Activated CD4-positive, alpha-beta memory T cell treated with anti-CD3 and anti-CD28 coated beads for 36 hours (primary cell): ENCODE data around the gene CA5B. TPM values are rescaled to one million over a fixed set of nuclear protein-coding genes. Genes with fewer than 3 reads are reported as not detected.

Experiments used
- CTCF ChIA-PET: fragments of 350-600 bp; sonication (Branson Sonifier 250); formaldehyde crosslinking; loops from one replicate; lab custom pipeline; 2021; ENCODE audit warnings: antibody characterized with exemption, inconsistent platforms; lab: Charles Lee
- POLR2A ChIA-PET: fragments of 350-600 bp; sonication (Branson Sonifier 250); formaldehyde crosslinking; loops from one replicate; lab custom pipeline; 2021; ENCODE audit warnings: antibody characterized with exemption; lab: Charles Lee
- DNase-seq: peaks from one replicate; pipeline ENCODE4 v3.0.0-alpha.2; 2020
- H3K27ac Mint-ChIP-seq: one replicate; pipeline ENCODE4 v1.8.0; 2021; ENCODE audit warnings: mixed read lengths
- H3K27me3 Mint-ChIP-seq: one replicate; pipeline ENCODE4 v1.8.0; 2021; ENCODE audit warnings: mixed read lengths
- H3K36me3 Mint-ChIP-seq: one replicate; pipeline ENCODE4 v1.8.0; 2021; ENCODE audit warnings: mixed read lengths
- H3K4me1 Mint-ChIP-seq: one replicate; pipeline ENCODE4 v1.8.0; 2021; ENCODE audit warnings: low read depth, mixed read lengths
- H3K4me3 Mint-ChIP-seq: one replicate; pipeline ENCODE4 v1.8.0; 2021; ENCODE audit warnings: mild to moderate bottlenecking, mixed read lengths
- H3K9me3 Mint-ChIP-seq: one replicate; pipeline ENCODE4 v1.8.0; 2021; ENCODE audit warnings: mixed read lengths
- intact Hi-C: fragments of 100-400 bp; cut with micrococcal nuclease; formaldehyde crosslinking; loops from one replicate; pipeline ENCODE4 v1.15.1; 2023
- total RNA-seq, 2 experiments: library from RNA; stranded (reverse); gene quantifications; one replicate each; pipeline ENCODE4 v1.2.3, GENCODE V29; 2021

The CA5B gene
- total RNA-seq, 2 experiments from 2014 or later, result 13.1 to 15.5 TPM

- POLR2A ChIA-PET, result interaction anchor here (0.9 to 1.5 kb wide), 7 partner anchors 8 to 115 kb away, joined by 3 to 7 read pairs (median 3); partner anchors contain the start of genes AP1S2 and CA5B
- DNase-seq, result peak; percentile 91
- H3K4me1 Mint-ChIP-seq, result peaks cover 26% of the 10 kb centered on the region
- CTCF ChIA-PET, result interaction anchor here (0.6 to 1.1 kb wide), 4 partner anchors 26 to 65 kb away, joined by 3 to 4 read pairs (median 4); partner anchors contain the start of genes AP1S2 and CA5B
- no peak within 1 kb of the TSS for H3K27ac Mint-ChIP-seq
- intact Hi-C loops, result loop anchor here (1.0 to 10.0 kb wide), 6 partner anchors 8 to 295 kb away; partner anchors contain the start of genes AP1S2, CA5B and PIR
- H3K9me3 Mint-ChIP-seq, result no peaks in the 10 kb centered on the region
- no peak within 1 kb of the TSS for H3K4me3 Mint-ChIP-seq
- H3K36me3 Mint-ChIP-seq, result peaks cover 3% of the 10 kb centered on the region
- no peaks in the 10 kb centered on the region for H3K27me3 Mint-ChIP-seq
Measured at GRCh38 chrX:15789979-15790768, 52.1 kb downstream of the CA5B start, which contains the start of gene ZRSR2. Gene ZRSR2, plus strand, starts transcription at chrX:15790484. Its CDS starts 12 bp downstream, at chrX:15790496.

- DNase-seq, result no peak
- POLR2A ChIA-PET, result interaction anchor here (0.7 to 1.5 kb wide), 5 partner anchors 8 to 115 kb away, joined by 3 to 7 read pairs (median 5); partner anchors contain the start of genes AP1S2 and CA5B
- CTCF ChIA-PET, result interaction anchor here (1.1 kb wide), 2 partner anchors 53 to 64 kb away, joined by 3 to 4 read pairs; partner anchors contain the start of genes AP1S2 and CA5B
- Mint-ChIP-seq H3K9me3 (no peaks in the 10 kb centered on the region), H3K27me3 (no peaks in the 10 kb centered on the region), H3K27ac (no peak overlapping the region), H3K4me1 (peaks cover 27% of the 10 kb centered on the region), H3K36me3 (peaks cover 4% of the 10 kb centered on the region), H3K4me3 (no peak overlapping the region)
- intact Hi-C loops, result loop anchor here (1.0 to 5.0 kb wide), 5 partner anchors 9 to 116 kb away; partner anchors contain the start of genes AP1S2 and CA5B
Measured at GRCh38 chrX:15790769-15791290, 52.8 kb downstream of the CA5B start.

DNA sequence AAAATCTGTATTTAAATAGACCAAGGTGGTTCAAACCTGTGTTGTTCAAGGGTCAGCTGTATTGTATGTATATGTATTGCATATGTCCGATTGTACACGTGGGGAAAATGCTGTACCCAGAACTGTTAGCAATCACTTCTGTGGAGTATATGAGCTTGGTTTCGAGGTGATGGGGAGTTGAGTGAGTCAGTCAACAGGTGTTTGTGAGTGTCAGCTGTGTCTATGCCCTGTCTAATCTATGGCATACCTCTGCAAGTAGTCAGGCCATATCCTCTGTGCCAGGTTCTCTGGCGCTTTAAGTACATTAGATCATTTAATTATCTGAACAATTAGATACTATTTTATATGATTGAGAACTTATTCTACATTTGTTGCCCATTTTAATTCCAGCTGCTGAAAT, 59.6 kb downstream of the CA5B start:
- intact Hi-C loops, result no loop called here
- peaks cover 13% of the 10 kb centered on the region for H3K36me3 Mint-ChIP-seq
- no peak overlapping the region for H3K4me3 Mint-ChIP-seq
- no peaks in the 10 kb centered on the region for H3K9me3 Mint-ChIP-seq
- no peak for DNase-seq
- no peaks in the 10 kb centered on the region for H3K27me3 Mint-ChIP-seq
- ChIA-PET POLR2A (no interaction called here), CTCF (interaction anchor here (0.6 kb wide), 1 partner anchor 19 kb away, joined by 3 read pairs; no protein-coding TSS in a partner anchor)
- H3K27ac Mint-ChIP-seq, result no peak overlapping the region
- peaks cover 40% of the 10 kb centered on the region for H3K4me1 Mint-ChIP-seq

DNA sequence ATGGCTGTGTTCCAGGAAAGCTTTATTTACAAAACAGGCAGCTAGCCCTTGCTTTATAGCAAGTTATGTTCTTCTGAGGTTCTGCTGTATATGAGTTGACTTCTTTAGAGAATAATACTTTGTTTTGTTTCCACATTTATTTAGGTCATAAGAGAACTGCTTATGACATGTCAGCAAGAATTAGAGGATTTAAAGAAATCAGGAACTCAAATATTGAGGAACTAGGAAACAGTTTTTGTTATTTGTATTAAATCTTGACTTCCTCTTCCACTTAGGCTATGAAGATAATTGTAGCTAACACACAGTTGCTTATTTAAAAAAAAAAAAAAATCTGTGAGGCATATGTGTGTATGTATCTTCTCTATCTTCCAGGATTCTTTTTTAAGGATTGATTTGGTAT, 66.5 kb downstream of the CA5B start:
- H3K27ac Mint-ChIP-seq, result no peak overlapping the region

DNA sequence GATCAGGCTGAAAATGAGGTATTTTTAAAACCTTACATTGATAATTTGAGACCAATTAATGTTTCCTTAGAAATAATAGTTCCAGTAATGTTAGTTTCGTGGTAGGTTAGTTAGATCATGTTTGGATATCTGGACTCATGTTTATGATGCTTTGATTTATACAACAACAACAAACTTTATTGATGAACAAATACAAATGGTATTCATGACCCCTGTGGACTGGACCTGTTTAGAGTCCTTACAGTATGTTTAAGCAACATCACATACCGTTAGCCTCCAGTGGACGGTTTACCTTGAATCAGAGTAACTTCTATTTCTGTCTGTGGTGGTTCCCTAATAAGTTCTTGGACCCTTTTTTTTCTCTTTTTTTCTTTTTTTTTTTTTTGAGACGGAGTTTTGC, 70.2 kb downstream of the CA5B start:
- H3K27me3 Mint-ChIP-seq, result no peaks in the 10 kb centered on the region
- intact Hi-C loops, result no loop called here
- no peak overlapping the region for H3K27ac Mint-ChIP-seq
- POLR2A ChIA-PET, result no interaction called here
- CTCF ChIA-PET, result no interaction called here
- H3K4me3 Mint-ChIP-seq, result no peak overlapping the region
- DNase-seq, result no peak
- peaks cover 25% of the 10 kb centered on the region for H3K36me3 Mint-ChIP-seq
- no peaks in the 10 kb centered on the region for H3K4me1 Mint-ChIP-seq
- no peaks in the 10 kb centered on the region for H3K9me3 Mint-ChIP-seq

More for the DNA sequence above, 66.5 kb downstream of the CA5B start:
- Mint-ChIP-seq H3K27me3 (no peaks in the 10 kb centered on the region), H3K9me3 (no peaks in the 10 kb centered on the region), H3K4me1 (no peaks in the 10 kb centered on the region), H3K4me3 (no peak overlapping the region), H3K36me3 (peaks cover 15% of the 10 kb centered on the region)
- ChIA-PET CTCF (no interaction called here), POLR2A (no interaction called here)
- intact Hi-C loops, result no loop called here
- no peak for DNase-seq

- ChIA-PET CTCF (interaction anchor here (0.6 kb wide), 1 partner anchor 1877 kb away, joined by 3 read pairs; no protein-coding TSS in a partner anchor), POLR2A (no interaction called here)
- no peaks in the 10 kb centered on the region for H3K27me3 Mint-ChIP-seq
- no peak overlapping the region for H3K27ac Mint-ChIP-seq
- intact Hi-C loops, result no loop called here
- peaks cover 16% of the 10 kb centered on the region for H3K36me3 Mint-ChIP-seq
- no peak for DNase-seq
- peaks cover 26% of the 10 kb centered on the region for H3K4me1 Mint-ChIP-seq
- no peak overlapping the region for H3K4me3 Mint-ChIP-seq
- H3K9me3 Mint-ChIP-seq, result no peaks in the 10 kb centered on the region
Measured at GRCh38 chrX:15812192-15812938, 74.3 kb downstream of the CA5B start.

DNA sequence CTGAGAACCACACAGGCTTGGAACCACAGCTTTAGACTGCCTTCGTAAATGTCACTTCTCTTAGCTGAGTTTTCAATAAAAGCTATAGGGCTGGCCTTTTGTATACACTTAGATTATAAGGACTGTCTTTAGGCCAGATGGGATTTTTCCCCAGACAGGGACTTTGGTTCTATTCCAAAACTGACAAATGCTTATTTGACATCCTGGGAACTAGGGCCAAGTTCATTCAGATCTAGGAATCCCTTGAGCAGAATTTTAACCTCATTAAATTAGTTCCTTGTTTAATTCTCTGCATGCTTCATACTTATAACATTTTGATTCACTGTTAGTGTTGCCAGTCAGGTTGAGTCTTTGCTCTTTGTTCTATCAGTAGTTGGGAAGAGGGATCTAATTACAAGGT, 75.3 kb downstream of the CA5B start:
- intact Hi-C loops, result no loop called here
- no peaks in the 10 kb centered on the region for H3K9me3 Mint-ChIP-seq
- no peak overlapping the region for H3K27ac Mint-ChIP-seq
- ChIA-PET CTCF (no interaction called here), POLR2A (no interaction called here)
- DNase-seq, result no peak
- H3K36me3 Mint-ChIP-seq, result peaks cover 19% of the 10 kb centered on the region
- H3K27me3 Mint-ChIP-seq, result no peaks in the 10 kb centered on the region
- no peak overlapping the region for H3K4me3 Mint-ChIP-seq
- H3K4me1 Mint-ChIP-seq, result peaks cover 28% of the 10 kb centered on the region

DNA sequence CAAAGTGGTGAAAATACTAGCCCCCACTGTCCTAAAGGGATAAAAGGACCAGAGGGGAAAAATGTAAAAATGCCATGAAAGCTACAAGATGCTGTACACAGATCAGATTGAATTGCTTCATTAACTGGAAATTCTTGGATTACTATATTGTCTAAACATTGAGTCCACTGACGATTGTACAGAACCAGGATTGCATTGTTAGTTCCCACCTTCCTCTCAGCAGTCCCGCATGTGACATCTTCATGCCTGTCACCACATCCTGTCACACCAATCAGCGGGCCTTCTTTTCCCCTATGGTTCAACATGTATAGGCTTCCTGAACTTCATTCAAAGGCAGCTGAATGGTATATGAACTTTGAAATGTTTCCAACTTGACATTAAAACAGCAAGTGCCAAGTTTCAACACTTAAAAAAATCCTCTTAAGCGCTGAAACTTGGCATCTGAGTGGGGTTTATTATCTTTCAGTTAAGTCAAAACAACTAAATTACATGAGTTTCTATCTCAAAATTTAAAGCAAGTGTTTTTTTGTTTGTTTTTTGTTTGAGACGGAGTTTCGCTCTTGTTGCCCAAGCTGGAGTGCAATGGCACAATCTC, 76.8 kb downstream of the CA5B start:
- Mint-ChIP-seq H3K36me3 (peaks cover 17% of the 10 kb centered on the region), H3K4me3 (no peak overlapping the region)
- CTCF ChIA-PET, result interaction anchor here (1.0 kb wide), 1 partner anchor 40 kb away, joined by 3 read pairs; the partner anchor contains the start of gene AP1S2

GRCh38 chrX:15815779-15816437, 77.8 kb downstream of the CA5B start:
- H3K27me3 Mint-ChIP-seq, result no peaks in the 10 kb centered on the region
- H3K4me1 Mint-ChIP-seq, result peaks cover 37% of the 10 kb centered on the region
- DNase-seq, result peak; percentile 46
- peaks cover 19% of the 10 kb centered on the region for H3K36me3 Mint-ChIP-seq
- H3K4me3 Mint-ChIP-seq, result no peak overlapping the region
- peak overlapping the region; percentile 23 for H3K27ac Mint-ChIP-seq
- no peaks in the 10 kb centered on the region for H3K9me3 Mint-ChIP-seq
- POLR2A ChIA-PET, result interaction anchor here (0.9 kb wide), 1 partner anchor 27 kb away, joined by 3 read pairs; no protein-coding TSS in a partner anchor
- intact Hi-C loops, result loop anchor here (2.0 kb wide), 2 partner anchors 39 to 55 kb away; partner anchors contain the start of gene AP1S2
- CTCF ChIA-PET, result interaction anchor here (0.7 to 1.1 kb wide), 4 partner anchors 13 to 39 kb away, joined by 3 to 4 read pairs (median 4); partner anchors contain the start of genes AP1S2 and ZRSR2

More for the DNA sequence above, 76.8 kb downstream of the CA5B start:
- Mint-ChIP-seq H3K27ac (no peak overlapping the region), H3K4me1 (peaks cover 28% of the 10 kb centered on the region), H3K9me3 (no peaks in the 10 kb centered on the region), H3K27me3 (no peaks in the 10 kb centered on the region)
- POLR2A ChIA-PET, result no interaction called here
- DNase-seq, result peak; percentile 11
- intact Hi-C loops, result no loop called here

GRCh38 chrX:15816438-15816809, 78.4 kb downstream of the CA5B start:
- ChIA-PET CTCF (interaction anchor here (0.7 to 1.1 kb wide), 3 partner anchors 13 to 26 kb away, joined by 3 to 4 read pairs (median 4); partner anchors contain the start of gene ZRSR2), POLR2A (interaction anchor here (0.9 kb wide), 1 partner anchor 27 kb away, joined by 3 read pairs; no protein-coding TSS in a partner anchor)
- H3K4me1 Mint-ChIP-seq, result peaks cover 37% of the 10 kb centered on the region
- H3K4me3 Mint-ChIP-seq, result no peak overlapping the region
- intact Hi-C loops, result loop anchor here (2.0 kb wide), 2 partner anchors 38 to 56 kb away; partner anchors contain the start of gene AP1S2
- no peaks in the 10 kb centered on the region for H3K9me3 Mint-ChIP-seq
- no peak for DNase-seq
- peaks cover 23% of the 10 kb centered on the region for H3K36me3 Mint-ChIP-seq
- H3K27me3 Mint-ChIP-seq, result no peaks in the 10 kb centered on the region
- peak overlapping the region; percentile 58 for H3K27ac Mint-ChIP-seq
